Medulla oblongata (tissue), 1 donor: ENCODE results near the gene ZNF396.

Source experiments
- DNase-seq: peaks from one replicate; pipeline ENCODE4 v3.0.0-alpha.2; 2015; ENCODE audit errors: extremely low spot score

The ZNF396 gene

DNA sequence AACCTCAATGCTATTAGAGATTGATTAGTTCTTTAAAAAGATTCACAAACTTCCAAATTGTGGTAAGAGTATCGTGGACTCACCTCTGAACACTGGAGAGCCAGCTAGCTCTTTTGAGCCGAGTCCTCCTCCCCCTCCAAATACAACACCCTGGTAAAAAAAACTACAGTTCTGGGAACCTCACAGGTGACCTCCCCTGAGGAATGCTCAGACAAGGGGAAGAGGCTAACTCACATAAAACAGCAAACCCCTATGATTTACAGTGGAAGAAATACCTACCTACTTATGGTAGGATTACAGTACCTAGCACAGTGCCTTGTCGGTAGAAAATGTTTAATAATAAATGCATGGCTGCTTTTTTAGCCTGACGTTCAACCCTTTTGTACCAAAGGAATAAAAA, 41.3 kb downstream of the ZNF396 start:
- DNase-seq, result no peak

DNA sequence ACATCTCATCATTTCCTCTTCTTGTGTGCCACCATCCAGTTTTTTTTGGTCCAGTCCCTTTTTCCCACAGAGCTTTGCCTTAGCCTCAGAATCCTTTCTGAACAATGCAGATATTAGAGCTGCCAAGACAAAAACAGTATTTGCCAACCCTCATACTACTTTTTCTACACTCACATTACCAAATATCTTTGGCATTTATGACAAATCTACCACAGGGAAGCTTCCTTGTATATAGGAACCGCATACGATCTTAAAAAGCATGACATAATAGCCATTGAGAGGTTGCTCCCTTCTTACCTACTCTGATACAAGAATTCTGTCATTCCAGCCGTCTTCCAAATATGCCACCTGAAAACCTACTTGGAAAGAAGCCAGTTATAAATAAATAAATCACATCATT, 42.3 kb downstream of the ZNF396 start:
- no peak for DNase-seq

GRCh38 chr18:35334212-35334611, 42.9 kb downstream of the ZNF396 start:
- DNase-seq, result no peak

GRCh38 chr18:35331367-35332087, 45.6 kb downstream of the ZNF396 start:
- DNase-seq, result no peak

DNA sequence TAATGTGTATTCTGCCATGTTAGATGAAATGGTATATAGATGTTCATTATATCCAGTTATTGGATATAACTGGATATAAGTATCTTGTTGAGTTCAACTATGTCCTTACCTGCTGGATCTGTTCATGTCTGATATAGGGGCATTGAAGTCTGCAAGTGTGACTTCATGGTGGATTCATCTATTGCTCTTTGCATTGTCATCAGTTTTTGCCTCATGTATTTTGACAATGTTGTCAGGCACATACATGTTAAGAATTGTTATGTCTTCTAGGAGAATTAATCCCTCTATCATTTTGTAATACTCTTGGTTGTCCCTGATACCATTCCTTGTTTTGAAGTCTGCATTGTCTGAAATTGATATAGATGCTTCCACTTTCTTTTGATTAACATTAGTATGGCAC, 48.3 kb downstream of the ZNF396 start:
- no peak for DNase-seq

- DNase-seq, result no peak
Measured at GRCh38 chr18:35326695-35327387, 50.3 kb downstream of the ZNF396 start.

GRCh38 chr18:35324926-35325655, 52.0 kb downstream of the ZNF396 start:
- no peak for DNase-seq

DNA sequence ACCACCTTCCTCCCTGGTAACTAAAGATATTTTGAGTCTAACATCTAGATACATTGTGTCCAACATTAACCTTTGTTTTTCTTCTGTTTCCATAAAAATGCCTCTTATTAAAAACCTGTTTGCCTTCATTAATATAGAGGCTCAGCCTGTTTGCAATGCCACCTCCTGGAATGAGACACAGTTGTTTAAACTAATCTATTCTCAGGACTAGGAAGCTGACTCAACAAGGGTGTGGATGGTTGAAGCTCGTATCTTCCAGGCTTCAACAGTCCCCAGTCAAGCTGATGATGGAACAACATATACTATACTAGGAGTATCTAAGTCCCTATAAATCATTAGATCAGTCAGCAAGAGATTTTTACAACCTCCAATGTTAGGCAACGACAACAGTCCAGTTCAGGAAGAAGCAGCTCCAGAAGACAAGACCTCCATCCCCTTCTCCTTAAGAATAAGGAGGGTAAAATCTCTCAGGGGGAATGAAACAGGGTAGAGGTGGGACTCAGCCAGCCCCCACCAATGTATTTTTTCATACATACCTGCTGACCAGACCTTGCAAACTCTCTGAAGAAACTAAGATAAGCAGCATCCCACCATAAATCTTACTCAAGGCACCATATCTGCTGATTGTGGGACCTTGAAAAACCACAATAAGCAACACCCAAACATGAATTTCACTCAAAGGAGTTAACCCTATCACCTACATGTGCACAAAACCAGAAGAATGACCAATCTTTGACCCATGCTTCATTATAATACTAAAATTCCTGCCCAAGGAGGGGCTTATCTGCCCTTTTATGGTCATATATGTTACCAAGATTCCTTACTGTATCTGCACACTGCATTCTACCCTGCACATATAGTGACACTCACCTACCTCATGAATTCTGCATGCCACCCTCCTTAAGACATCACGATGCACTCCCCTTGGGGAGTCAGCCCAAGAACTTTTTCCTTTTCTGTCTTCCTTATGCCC, 54.4 kb downstream of the ZNF396 start:
- no peak for DNase-seq
